ENCODE measurements around the gene NHS. TPM values are rescaled to one million over a fixed set of nuclear protein-coding genes. Genes with fewer than 3 reads are reported as not detected.
A peak's percentile ranks its signal among the peaks of the same experiment; 100 is the strongest.

NHS gene
- total RNA-seq, 2 donors from 2014 or later, result under 0.01 to 1.3 TPM

GRCh38 chrX:17741123-17741511 lies 366.1 kb downstream of the NHS start:
- no peaks in the 10 kb centered on the region for H3K27me3 ChIP-seq
- ATAC-seq, result no peak
- no peak overlapping the region for H3K27ac ChIP-seq
- peaks cover 9% of the 10 kb centered on the region for H3K4me1 ChIP-seq
- intact Hi-C loops (cut with DNase I), result no loop called here
- DNase-seq, result no peak
- H3K4me3 ChIP-seq, result no peak overlapping the region
- no peak for TF ChIP-seq POLR2A (IDR thresholded peaks at IDR 0.05)
- no peak for TF ChIP-seq CTCF (IDR thresholded peaks at IDR 0.05)
- H3K9me3 ChIP-seq, result no peaks in the 10 kb centered on the region
- H3K36me3 ChIP-seq (replicated peaks in 1 of 2; ENCODE audit: insufficient read depth in 1 of 2, low read depth in 2 of 2), result no peaks in the 10 kb centered on the region
- 42 to 68% methylated on average over 6 to 9 of the region's 9 CpGs for WGBS, 2 donors

GRCh38 chrX:17743913-17744312 lies 368.9 kb downstream of the NHS start:
- H3K27me3 ChIP-seq, result no peaks in the 10 kb centered on the region
- intact Hi-C loops (cut with DNase I), result no loop called here

GRCh38 chrX:17744896-17745523 lies 370.0 kb downstream of the NHS start:
- TF ChIP-seq CTCF (IDR thresholded peaks at IDR 0.05), result peak in 5 of 7 experiments; percentile 11 to 44 (median 31)
- no peak for TF ChIP-seq POLR2A (IDR thresholded peaks at IDR 0.05)
- DNase-seq, result no peak
- H3K4me3 ChIP-seq, result no peak overlapping the region
- H3K36me3 ChIP-seq (replicated peaks in 1 of 2; ENCODE audit: insufficient read depth in 1 of 2, low read depth in 2 of 2), result peaks cover 0 to under 1% of the 10 kb centered on the region in 2 donors
- intact Hi-C loops (cut with DNase I), result no loop called here
- 29 to 39% methylated on average over 2 of the region's 2 CpGs for WGBS, 2 donors
- no peaks in the 10 kb centered on the region for H3K27me3 ChIP-seq
- no peak for ATAC-seq
- peak overlapping the region in 1 of 4 donors; percentile 1 for H3K27ac ChIP-seq
- peaks cover 6% of the 10 kb centered on the region for H3K4me1 ChIP-seq
- no peaks in the 10 kb centered on the region for H3K9me3 ChIP-seq

More at GRCh38 chrX:17743913-17744312, 368.9 kb downstream of the NHS start:
- Histone ChIP-seq H3K4me1 (peaks cover 9% of the 10 kb centered on the region), H3K36me3 (replicated peaks in 1 of 2; ENCODE audit: insufficient read depth in 1 of 2, low read depth in 2 of 2) (no peaks in the 10 kb centered on the region), H3K9me3 (no peaks in the 10 kb centered on the region), H3K4me3 (no peak overlapping the region), H3K27ac (no peak overlapping the region)
- 37 to 49% methylated on average over 2 of the region's 2 CpGs for WGBS, 2 donors
- ATAC-seq (no peak), DNase-seq (no peak)
- TF ChIP-seq POLR2A (IDR thresholded peaks at IDR 0.05) (no peak), CTCF (IDR thresholded peaks at IDR 0.05) (no peak)

GRCh38 chrX:17747692-17748091 lies 372.7 kb downstream of the NHS start:
- no peak overlapping the region for H3K27ac ChIP-seq
- H3K4me3 ChIP-seq, result no peak overlapping the region
- H3K27me3 ChIP-seq, result no peaks in the 10 kb centered on the region
- TF ChIP-seq CTCF (IDR thresholded peaks at IDR 0.05) (no peak), POLR2A (IDR thresholded peaks at IDR 0.05) (no peak)
- intact Hi-C loops (cut with DNase I), result no loop called here
- H3K9me3 ChIP-seq, result no peaks in the 10 kb centered on the region
- 96 to 97% methylated on average over 4 of the region's 5 CpGs for WGBS, 2 donors
- no peak for ATAC-seq
- H3K4me1 ChIP-seq, result peaks cover 6% of the 10 kb centered on the region
- DNase-seq, result no peak
- H3K36me3 ChIP-seq (replicated peaks in 1 of 2; ENCODE audit: insufficient read depth in 1 of 2, low read depth in 2 of 2), result peaks cover 0 to 2% of the 10 kb centered on the region in 2 donors

GRCh38 chrX:17748684-17749083 lies 373.7 kb downstream of the NHS start:
- intact Hi-C loops (cut with DNase I), result no loop called here
- Histone ChIP-seq H3K27me3 (no peaks in the 10 kb centered on the region), H3K9me3 (no peaks in the 10 kb centered on the region), H3K4me1 (peaks cover 6% of the 10 kb centered on the region), H3K36me3 (replicated peaks in 1 of 2; ENCODE audit: insufficient read depth in 1 of 2, low read depth in 2 of 2) (peaks cover 0 to 2% of the 10 kb centered on the region in 2 donors), H3K27ac (no peak overlapping the region), H3K4me3 (no peak overlapping the region)
- 34 to 41% methylated on average over 5 of the region's 5 CpGs for WGBS, 2 donors
- ATAC-seq, result no peak
- TF ChIP-seq POLR2A (IDR thresholded peaks at IDR 0.05), result no peak
- TF ChIP-seq CTCF (IDR thresholded peaks at IDR 0.05), result no peak
- no peak for DNase-seq

All from body of pancreas (tissue), 4 donors.